OCI-LY7 (cell line): ENCODE results near the gene NCKAP5.

Experiments used
- CTCF ChIP-seq: fragments of 200-600 bp; sonication (generic); conservative IDR thresholded peaks from 2 replicates; pipeline ENCODE4 v1.5.1; 2014; ENCODE audit warnings: mild to moderate bottlenecking, antibody characterized with exemption, low read length, moderate library complexity, mixed read lengths
- EZH2phosphoT487 ChIP-seq: fragments of 200-600 bp; sonication (generic); IDR thresholded peaks from 2 replicates; pipeline ENCODE4 v1.6.1; 2018; ENCODE audit warnings: low read depth, borderline replicate concordance, mild to moderate bottlenecking, mixed run types, antibody characterized with exemption, low read length, moderate library complexity, mixed read lengths

- TF ChIP-seq CTCF (no peak), EZH2phosphoT487 (no peak)
Observed at GRCh38 chr2:133039531-133039930, 528.7 kb downstream of the NCKAP5 start.
